ENCODE results near the gene ZNF423. TPM values are rescaled to one million over a fixed set of nuclear protein-coding genes. Genes with fewer than 3 reads are reported as not detected.

Gene ZNF423
- total RNA-seq, 1 experiment from 2014 or later: 2.0 TPM

DNA sequence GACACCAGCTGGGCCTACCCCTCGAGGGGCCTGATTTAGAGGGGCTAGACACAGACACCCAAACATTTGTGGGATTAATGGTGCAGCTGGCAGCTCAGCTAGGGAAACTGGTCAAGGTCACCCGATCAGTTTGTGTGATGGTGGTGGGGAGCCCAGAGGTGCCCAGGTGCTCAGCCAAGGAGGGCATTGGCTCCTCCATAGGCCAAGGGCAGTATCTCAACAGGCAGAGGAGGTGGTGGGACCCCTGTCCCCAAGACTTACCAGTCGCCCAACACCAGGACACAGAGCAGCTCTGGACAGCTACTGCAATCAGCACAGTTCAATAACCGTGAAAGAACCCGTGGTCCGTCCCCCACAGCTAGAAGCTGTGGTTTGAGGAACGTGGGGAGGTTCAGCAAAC lies 361.4 kb downstream of the ZNF423 start:
- DNase-seq (ENCODE audit: low read depth): no peak

DNA sequence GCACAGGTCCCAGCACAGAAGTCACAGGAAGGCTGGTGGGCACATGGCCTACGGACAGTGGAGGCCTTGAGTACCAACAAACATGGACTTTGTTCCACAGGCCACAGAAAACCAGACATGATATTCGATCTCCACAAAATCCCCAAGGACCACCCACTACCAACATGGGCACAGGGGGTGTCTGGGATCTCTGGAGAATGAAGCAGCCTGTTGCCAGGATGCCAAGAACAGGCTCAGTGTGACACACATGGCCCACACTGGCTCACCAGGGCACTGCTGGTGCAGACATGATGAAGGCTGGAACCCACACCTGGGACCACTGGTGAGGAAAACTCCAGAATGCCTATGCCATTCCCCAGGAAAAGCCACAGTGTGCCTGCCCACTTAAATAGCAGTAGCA lies 362.1 kb downstream of the ZNF423 start:
- no peak for DNase-seq (ENCODE audit: low read depth)

DNA sequence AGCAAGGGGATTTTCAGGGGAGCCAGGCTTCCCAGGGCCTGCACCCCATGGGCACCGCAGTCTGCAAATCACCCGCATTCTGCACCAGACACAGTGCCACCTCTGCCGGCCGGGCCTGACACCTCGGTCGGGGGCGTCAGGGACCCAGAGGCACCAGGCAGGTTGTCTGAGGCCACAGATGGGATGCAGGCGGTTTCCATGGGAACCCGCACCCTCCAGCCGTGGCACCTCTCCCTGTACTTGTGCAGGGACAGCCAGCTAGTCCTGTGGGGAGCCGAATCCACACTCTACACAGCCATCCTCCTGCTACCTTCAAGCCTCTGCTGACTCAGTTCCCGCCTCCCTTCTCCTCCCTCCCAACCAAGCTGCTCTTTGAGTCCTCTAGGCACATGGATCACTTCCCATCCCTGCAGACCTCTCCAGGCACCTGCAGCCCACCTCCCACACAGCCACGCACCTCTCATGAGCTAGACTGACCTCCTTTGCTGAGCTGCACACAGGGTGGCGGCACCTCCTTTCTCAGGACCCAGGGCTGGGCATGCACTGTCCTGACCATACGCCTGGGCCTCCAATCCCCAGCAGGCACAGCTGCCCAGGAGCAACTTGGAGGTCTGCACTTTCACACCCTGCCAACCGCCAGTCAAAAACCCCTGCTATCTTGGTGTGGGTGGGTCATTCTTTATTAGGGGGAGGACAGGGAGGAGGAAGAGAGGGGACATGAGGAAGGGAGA lies 362.9 kb downstream of the ZNF423 start:
- no peak for DNase-seq (ENCODE audit: low read depth)

DNA sequence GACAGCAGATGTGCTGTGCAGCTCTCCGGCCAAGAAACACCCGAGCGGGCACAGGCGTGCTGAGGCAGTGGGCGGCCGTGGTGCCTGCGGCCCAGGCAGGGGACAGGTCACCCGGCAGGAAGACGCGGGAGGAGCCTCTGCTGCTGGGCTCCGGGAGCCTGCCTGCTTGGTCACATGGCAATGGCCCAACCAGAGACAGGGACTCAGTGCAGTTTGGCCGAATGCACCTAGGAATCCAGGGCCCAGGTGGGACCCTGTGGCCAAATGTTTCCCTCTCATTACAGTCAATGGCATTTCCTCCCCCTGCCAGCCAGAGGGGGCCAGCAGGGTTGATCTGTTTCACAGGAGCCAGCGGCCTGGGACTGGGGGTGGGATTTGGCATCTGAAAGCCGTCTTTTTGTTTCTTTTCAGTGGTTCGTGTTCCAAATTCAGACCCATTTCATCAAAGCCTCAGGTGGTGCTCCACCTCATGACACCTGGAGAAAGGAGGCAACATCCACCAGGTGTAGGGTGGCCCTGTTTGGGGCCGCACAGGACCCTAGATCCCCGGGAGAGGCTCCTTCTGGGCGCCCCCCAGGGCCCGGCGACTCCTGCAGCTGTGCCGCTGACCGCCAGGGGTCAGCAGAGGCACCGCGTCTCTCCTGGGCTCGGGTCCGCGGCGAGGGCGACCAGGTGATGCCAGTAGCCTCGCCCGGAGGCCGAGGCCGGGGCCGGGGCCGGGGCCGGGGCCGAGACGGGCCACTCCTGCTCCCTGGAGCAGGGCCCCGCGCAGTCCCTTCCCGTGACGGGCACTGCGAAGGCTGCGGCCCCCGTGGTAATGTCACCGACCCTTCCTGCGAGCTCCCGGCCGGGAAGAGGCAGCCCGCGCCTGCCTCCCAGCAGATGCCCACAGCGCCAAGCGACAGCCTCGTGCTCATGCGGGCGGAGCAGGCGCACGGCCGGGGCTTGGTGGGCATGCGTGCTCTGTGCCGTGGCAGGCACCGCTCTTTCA lies 363.8 kb downstream of the ZNF423 start:
- DNase-seq (ENCODE audit: low read depth): peak; percentile 56

DNA sequence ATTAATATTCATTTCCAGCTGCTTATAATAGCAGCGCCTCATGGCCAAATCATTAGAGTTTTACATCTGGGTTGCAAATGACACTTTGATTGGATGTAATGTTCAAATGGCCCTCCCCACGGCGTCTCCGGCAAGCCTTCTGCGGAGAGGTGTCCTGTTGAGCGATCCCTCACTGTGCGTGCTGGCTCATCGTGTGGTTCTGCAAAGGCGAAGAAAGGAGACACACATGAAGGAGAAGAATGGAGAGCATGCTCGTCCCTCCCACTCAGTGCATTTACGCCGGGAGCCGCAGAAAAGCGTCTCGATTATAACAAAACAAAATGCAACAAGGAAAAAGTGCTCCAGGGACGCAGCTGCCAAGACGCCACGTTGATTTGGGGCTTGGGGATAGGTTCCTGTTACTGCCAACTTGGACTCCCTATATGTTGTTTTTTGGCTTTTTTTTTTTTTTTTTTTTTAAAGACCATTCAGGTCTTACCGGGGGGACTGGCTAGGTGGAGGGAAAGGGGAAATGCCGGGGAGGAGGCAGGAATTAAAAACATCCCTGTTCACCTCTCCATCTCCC lies 364.7 kb downstream of the ZNF423 start:
- DNase-seq (ENCODE audit: low read depth): no peak

DNA sequence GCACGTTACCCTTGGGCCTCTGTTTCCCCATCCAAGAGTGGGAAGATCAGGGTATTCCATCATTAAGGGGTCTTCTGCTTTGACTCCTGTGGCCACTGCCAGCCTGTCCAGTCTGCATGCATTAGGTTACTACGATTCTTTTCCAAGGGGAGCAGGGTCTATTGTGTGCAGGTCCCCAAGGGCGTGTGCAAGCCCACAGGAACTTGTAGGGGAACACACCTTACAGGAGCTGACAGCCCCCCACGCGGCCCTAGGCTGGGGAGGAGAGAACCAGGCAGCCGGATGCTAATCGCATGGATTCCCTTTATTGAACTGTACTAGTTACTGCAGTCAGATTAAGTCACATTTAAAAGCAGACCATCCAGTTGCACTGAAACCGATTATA lies 365.6 kb downstream of the ZNF423 start:
- no peak for DNase-seq (ENCODE audit: low read depth)

DNA sequence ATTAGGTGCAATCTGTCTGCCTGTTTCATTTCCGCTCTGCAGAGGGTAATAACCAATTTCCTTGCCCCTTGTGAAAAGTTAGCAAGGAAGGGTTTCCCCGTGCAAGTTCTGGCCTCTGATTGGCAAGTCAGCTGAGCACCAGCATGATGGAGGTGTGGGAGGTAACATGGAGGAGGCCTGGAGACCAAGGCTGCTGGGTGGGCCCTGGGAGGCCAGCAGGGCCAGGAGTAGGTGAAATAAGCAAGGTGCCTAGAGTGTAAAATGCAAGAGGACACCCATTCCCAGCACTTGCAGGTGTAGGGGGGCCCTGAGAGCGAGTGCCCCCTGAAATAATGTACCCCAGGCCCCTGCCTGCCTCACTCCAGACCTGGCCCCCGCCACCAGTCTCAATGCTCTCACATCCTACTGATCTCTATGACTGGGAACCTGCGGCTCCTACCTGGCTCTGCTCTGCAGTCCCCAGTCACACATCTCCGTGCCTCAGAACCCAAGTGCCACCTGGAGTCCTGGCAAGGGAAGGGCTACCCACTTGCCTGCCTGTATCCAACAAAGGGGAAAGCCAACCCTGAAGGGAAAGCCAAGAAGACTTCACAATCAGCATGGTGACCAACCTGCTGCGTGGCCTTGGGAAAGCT lies 366.1 kb downstream of the ZNF423 start:
- no peak for DNase-seq (ENCODE audit: low read depth)

DNA sequence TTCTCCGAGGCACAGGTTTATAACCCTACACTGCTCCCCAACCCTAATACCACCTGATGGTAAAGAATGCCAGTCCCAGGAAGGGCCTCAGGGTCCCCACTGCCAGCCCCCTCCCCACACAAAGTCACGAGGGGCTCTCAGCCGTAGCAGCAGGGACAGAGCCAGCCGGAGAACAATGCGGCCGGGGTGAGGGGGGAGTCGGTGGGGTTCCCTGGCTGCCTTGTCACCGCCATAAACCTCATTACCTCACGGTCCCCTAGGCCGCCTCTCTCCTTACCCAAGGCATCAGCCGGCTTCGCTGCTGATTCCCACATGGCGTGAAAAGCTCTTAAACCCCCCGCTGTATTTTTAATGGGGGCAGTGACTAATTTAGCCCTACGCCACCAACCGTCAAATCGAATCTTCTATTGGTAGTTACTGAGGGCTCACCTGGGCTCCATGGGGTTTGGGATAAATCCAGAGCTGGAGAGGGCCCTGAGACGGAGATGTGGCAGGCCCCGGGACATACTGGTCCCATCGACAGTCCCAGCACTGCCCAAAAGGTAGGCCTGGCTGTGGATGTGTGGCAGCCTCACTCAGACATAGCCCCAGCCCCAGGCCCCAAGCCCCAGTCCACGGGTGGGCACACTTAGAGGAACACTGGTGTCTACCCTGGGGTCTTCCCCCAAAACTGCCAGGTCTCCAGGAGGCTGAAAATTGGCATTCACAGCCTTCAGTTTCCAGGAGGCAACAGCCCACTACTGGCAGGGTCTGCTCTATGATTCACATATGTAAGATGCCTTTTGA lies 367.0 kb downstream of the ZNF423 start:
- no peak for DNase-seq (ENCODE audit: low read depth)

DNA sequence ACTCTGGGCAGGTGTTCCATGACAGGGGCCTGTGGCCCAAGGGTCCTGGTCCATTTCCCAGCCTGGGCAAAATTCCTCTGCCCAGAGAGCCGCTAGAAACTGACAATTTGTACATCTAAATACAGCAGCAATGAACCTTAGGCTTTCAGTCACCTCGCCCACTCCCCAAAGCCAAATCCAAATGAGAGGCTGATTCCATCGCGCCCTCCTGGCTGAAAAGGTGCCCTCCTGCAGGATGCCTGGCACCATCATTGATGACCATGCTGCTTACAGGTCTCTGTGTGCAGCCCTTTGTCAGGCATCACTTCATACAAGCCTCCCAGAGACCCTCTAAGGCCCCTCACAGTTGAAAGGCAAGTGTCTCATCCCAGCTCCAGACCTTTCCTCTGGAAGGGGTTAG lies 367.6 kb downstream of the ZNF423 start:
- no peak for DNase-seq (ENCODE audit: low read depth)

DNA sequence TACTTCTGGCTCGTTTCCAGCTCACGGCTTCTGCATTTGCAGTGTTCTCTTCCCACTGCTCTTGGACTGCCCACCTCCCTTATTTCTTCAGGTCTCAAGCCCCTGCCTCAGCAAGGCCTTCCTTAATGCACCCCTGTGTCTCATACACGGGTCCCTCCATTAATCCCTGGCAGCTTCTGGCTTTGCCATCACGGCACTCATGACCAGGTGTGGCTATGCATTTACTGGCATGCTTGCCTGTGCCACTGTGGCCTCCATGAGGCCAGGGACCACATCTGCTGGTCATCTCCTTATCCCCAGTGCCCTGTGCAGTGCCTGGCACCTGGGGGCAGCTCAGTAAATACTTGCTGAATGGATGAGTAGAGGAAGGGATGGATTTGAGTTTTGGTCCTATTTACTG lies 368.2 kb downstream of the ZNF423 start:
- DNase-seq (ENCODE audit: low read depth): no peak

DNA sequence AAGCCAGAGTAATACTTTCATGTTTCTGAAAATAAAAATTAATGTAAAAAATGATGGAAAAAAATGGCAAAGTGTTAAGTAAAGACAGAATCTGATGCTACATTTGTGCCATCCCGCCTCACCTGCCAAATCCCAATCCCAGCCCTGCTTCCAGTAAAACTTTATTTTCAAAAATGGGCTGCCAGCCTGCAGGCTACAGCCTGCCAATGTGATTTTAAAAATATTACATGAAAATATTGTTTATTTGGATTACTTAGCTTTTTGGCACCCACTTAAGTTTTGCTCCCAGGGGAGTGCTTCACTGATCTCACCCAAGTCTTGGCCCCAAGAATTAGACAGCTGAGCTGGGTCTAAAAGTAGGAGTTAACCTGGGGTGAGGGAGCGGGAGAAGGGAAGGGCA lies 369.5 kb downstream of the ZNF423 start:
- no peak for DNase-seq (ENCODE audit: low read depth)

DNA sequence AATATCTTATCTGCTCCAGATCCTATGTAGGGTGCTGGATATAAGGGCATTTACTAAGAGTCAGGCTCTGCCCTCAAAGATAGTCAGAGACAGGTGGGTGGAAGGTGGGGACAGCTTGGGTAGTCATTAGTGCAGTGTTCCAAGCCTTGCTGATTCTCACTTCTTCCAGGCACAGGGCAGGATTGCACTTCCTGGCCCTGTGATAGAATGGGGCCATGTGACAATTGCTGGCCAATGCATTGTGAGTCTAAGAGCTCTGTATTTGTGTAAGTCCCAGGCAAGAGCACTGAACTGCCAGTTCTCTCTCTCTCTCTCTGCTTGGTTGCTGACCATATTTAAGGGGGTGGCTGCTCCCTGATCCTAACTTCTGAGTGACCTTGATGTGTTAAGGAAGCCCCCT lies 370.2 kb downstream of the ZNF423 start:
- no peak for DNase-seq (ENCODE audit: low read depth)

DNA sequence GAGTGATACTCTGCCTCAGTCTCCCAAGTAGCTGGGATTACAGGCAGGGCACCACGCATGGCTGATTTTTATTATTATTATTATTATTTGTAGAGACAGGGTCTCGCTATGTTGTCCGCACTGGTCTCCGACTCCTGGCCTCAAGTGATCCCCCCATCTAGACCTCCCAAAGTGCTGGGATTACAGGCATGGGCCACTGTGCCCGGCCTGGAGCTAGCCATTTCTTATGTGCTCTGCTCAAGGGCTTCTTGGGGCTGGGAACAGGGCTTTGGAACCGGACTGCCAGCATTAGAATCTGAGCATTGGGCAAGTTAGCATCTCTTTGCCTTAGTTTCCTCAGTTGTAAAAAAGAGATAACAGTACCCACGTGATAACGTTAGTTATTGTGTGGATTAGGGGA lies 371.0 kb downstream of the ZNF423 start:
- no peak for DNase-seq (ENCODE audit: low read depth)

DNA sequence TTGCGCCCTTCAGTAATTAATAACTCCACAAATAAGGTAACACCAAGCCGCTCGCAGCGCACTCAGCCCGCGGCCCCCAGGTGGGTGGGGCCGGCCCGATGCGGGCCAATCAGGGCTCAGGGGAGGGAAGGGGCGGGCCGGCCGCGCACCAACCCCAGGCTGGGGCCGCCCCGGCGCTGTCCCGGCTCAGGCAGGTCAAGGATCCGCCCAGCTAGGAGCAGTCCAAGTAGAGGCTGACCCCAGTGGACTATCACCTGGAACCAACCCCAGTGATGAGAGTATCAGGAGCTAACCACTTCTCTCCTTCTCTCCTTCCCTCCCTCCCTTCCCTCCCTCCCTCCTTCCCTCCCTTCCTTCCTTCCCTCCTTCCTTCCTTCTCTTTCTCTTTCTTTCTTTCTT lies 371.5 kb downstream of the ZNF423 start:
- peak; percentile 69 for DNase-seq (ENCODE audit: low read depth)

DNA sequence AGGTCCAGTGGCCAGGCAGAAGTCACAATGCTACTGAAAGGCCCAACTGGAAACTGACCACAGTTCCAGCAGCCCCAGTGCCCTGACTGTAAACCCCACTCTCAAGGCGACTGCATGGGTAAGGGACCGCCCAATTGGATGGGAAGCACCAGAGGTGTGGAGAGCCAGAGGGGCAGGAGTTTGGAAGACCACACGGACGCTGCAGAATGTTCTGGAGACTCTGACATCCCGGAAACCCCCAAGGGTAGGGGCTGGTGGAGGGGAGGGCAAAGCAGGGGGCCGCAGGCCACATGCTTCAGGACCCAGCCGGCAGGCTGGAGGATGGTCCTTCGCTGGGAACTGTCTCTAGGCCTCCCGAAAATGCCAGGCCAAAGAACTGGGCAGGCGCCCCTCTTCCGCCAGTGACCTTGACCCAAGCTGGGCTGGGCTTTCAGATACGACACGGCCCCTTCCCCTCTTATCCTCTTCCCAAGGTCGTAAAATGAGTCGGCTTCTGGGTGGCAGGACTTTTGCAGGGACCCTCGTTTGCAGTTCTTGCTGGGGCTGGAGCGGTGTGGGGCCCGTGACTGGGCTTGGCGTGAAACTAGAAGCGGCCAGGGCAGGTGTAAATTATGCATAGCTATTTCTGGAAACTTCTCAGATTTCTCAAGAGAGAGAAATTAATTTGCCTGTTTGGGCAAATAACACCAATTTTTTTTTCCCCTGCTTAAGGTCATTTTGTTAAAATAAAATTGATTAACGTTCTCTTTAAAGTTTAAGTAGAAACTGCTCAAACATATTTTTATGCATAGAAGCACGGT lies 372.1 kb downstream of the ZNF423 start:
- no peak for DNase-seq (ENCODE audit: low read depth)

DNA sequence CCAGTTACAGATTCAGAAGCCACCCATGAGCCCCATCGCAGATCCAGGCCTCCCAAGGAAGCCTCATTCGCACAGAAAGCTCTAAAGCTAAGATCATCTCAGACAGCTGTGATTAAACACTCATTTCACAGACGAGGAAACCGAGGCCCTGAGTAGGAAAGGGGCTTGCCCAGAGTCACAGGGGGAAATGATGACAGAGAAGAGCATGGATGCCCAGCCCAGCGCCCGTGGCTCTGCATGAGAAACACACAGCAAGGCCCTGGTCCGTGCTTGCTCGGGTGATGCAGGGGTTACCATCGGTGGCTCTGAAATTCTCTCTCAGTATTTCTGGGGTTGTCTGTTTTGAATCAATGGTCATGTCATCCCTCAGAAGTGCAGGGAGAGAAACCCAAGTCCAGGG lies 372.7 kb downstream of the ZNF423 start:
- DNase-seq (ENCODE audit: low read depth): no peak

DNA sequence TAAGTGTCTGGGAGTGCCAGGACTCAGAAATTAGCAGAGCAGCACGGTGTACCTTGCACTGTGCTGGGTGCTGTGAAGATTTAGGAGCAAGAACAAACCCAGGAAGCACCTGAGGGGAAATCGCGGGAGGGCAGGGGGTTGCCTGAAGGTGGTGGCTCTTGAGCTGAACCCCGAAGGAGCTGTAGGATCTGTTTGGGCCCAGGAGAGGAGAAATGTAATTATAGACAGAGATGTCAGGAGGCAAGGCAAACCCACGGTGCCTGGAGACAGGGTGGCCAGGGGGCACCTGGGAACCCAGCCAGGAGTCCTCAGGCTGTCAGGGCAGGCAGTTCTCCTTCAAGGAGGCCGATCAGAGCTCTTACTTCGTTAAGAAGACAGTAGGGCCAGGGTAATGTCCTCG lies 373.2 kb downstream of the ZNF423 start:
- no peak for DNase-seq (ENCODE audit: low read depth)

DNA sequence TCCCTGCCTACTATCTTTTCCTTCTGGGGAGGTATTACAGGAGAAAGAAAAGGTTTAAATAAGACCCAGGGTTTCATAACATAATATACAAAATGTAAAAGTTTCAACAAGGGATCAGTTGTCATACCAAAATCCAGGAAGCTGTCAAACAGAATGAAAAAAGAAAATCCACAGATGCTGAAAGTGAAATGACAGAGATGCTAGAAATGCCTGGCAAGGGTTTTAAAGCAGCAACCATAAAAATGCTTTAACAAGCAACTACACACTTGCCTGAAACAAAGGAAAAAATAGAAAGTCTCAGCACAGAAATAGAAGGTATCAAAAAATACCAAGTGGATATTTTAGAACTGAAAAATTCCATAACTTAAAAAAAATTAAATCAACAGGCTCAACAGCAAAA lies 377.3 kb downstream of the ZNF423 start:
- no peak for DNase-seq (ENCODE audit: low read depth)

DNA sequence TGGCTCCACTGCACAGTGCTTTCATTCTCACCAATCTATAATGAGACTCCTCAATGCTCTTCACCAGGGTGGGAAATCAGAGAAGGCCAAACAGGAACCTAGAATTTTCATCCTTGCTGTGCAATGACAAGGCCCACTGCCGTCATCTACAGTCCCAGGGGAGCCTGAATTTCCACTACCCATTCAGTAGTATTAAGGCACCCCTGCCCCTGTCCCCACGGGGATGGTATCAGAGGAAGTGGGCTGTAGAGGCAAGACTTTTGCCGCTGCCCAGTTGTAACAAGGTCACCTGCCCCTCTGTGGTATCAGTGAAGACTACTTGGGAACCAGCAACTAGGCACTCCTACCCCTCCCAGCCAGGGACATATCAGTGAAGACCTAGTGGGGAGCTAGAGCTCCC lies 377.8 kb downstream of the ZNF423 start:
- DNase-seq (ENCODE audit: low read depth): no peak

DNA sequence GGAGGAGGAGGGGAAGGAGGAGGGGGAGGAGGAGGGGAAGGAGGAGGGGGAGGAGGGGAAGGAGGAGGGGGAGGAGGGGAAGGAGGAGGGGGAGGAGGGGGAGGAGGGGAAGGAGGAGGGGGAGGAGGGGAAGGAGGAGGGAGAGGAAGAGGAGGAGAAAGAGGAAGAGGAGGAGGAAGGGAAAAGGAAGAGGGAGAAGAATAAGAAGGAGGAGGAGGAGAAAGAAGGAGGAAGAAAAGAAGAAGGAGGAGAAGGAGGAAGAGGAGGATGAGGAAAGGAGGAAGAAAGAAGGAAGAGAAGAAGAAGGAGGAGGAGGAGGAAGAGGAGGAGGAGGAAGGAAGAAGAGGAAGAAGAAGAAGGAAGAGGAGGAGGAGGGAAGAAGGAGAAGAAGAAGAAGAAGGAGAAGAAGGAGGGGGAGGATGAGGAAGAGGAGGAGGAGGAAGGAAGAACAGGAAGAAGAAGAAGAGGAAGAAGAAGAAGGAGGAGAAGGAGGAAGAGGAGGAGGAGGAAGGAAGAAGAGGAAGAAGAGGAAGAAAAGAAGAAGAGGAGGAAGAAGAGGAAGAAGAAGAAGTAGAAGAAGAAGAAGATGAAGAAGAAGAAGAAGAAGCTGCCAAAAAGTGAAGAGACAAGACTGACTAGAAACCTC lies 378.5 kb downstream of the ZNF423 start:
- DNase-seq (ENCODE audit: low read depth): no peak

Measured in Daoy (cell line).